Eye (tissue), 1 donor: ENCODE data around the gene SULT4A1.

Experiments used
- DNase-seq: peaks from one replicate; pipeline ENCODE4 v3.0.0-alpha.2; 2015

Gene SULT4A1

GRCh38 chr22:43843783-43844530, 18.4 kb downstream of the SULT4A1 start:
- no peak for DNase-seq

- no peak for DNase-seq
Measured at GRCh38 chr22:43841742-43842141, 20.6 kb downstream of the SULT4A1 start.

- DNase-seq = no peak
Measured at GRCh38 chr22:43840851-43841250, 21.5 kb downstream of the SULT4A1 start.

GRCh38 chr22:43840431-43840830, 21.9 kb downstream of the SULT4A1 start:
- DNase-seq = no peak

GRCh38 chr22:43839781-43840180, 22.5 kb downstream of the SULT4A1 start:
- no peak for DNase-seq

- no peak for DNase-seq
Measured at GRCh38 chr22:43838571-43839307, 23.6 kb downstream of the SULT4A1 start.

GRCh38 chr22:43838161-43838560, 24.2 kb downstream of the SULT4A1 start:
- no peak for DNase-seq

GRCh38 chr22:43837666-43838065, 24.6 kb downstream of the SULT4A1 start:
- no peak for DNase-seq

GRCh38 chr22:43835736-43836135, 26.6 kb downstream of the SULT4A1 start:
- no peak for DNase-seq

- no peak for DNase-seq
Measured at GRCh38 chr22:43835166-43835565, 27.1 kb downstream of the SULT4A1 start.

GRCh38 chr22:43833286-43834240, 28.8 kb downstream of the SULT4A1 start:
- no peak for DNase-seq

- no peak for DNase-seq
Measured at GRCh38 chr22:43832393-43833265, 29.7 kb downstream of the SULT4A1 start.

GRCh38 chr22:43831561-43832392, 30.5 kb downstream of the SULT4A1 start:
- no peak for DNase-seq

GRCh38 chr22:43830931-43831560, 31.3 kb downstream of the SULT4A1 start:
- DNase-seq = no peak

GRCh38 chr22:43829904-43830851, 32.1 kb downstream of the SULT4A1 start:
- peak; percentile 74 for DNase-seq

GRCh38 chr22:43828998-43829782, 33.1 kb downstream of the SULT4A1 start:
- DNase-seq = peak; percentile 80

- no peak for DNase-seq
Measured at GRCh38 chr22:43828725-43828997, 33.7 kb downstream of the SULT4A1 start.

- DNase-seq = no peak
Measured at GRCh38 chr22:43827926-43828724, 34.2 kb downstream of the SULT4A1 start.
